Ovary (tissue), 3 donors: ENCODE results near the gene POLE4.

Experiments
- POLR2A ChIP-seq: fragments of 450-650 bp; IDR thresholded peaks from one replicate; pipeline ENCODE4 v1.6.1; 2017; ENCODE audit warnings: antibody characterized with exemption, mild to moderate bottlenecking, moderate library complexity
- TF ChIP-seq, protein P1 (sequence below), 3 donors: fragments of 450-650 bp in 2 of 3; fragments of 200-600 bp in 1 of 3; IDR thresholded peaks; one replicate each; pipeline versions ENCODE4 v1.5.1 to v1.8.0; 2016 to 2022; ENCODE audit warnings: antibody characterized with exemption in 3 of 3, mild to moderate bottlenecking in 1 of 3
- donor health status: DM: no; HTN: no; CAD: no.

- TF ChIP-seq, protein P1, sequence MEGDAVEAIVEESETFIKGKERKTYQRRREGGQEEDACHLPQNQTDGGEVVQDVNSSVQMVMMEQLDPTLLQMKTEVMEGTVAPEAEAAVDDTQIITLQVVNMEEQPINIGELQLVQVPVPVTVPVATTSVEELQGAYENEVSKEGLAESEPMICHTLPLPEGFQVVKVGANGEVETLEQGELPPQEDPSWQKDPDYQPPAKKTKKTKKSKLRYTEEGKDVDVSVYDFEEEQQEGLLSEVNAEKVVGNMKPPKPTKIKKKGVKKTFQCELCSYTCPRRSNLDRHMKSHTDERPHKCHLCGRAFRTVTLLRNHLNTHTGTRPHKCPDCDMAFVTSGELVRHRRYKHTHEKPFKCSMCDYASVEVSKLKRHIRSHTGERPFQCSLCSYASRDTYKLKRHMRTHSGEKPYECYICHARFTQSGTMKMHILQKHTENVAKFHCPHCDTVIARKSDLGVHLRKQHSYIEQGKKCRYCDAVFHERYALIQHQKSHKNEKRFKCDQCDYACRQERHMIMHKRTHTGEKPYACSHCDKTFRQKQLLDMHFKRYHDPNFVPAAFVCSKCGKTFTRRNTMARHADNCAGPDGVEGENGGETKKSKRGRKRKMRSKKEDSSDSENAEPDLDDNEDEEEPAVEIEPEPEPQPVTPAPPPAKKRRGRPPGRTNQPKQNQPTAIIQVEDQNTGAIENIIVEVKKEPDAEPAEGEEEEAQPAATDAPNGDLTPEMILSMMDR (IDR thresholded peaks at IDR 0.05): no peak
- TF ChIP-seq POLR2A: no peak
Measured at GRCh38 chr2:74985978-74986609, 27.7 kb downstream of the POLE4 start.
